Sciatic nerve (tissue), 1 donor: ENCODE results near the gene DISP2. TPM values are rescaled to one million over a fixed set of nuclear protein-coding genes. Genes with fewer than 3 reads are reported as not detected.

Experiments used
- total RNA-seq: library from RNA; stranded (reverse); fragmentation: NEBNext Ultra II Directional; extraction: Animal tissue kit (Norgen Biotek cat#: 25700); gene quantifications from one replicate; pipeline ENCODE4 v1.2.1, GENCODE V29; 2021
- donor health status: DM: no; HTN: no; CAD: no.

Gene DISP2
- total RNA-seq, 1 donor from 2014 or later, result 2.1 TPM

Other genes with a start within 250 kb of the DISP2 start
- gene BMF, start 249.3 kb upstream of the DISP2 start, total RNA-seq, result 15.0 TPM
- gene BUB1B, start 197.2 kb upstream of the DISP2 start, total RNA-seq, result 0.67 TPM
- 0.31 TPM for gene PAK6, start 119.2 kb upstream of the DISP2 start, total RNA-seq
- not detected for gene ANKRD63, start 75.2 kb upstream of the DISP2 start, total RNA-seq
- 43.4 TPM for gene PLCB2, start 50.3 kb upstream of the DISP2 start, total RNA-seq
- 25.5 TPM for gene INAFM2, start 34.5 kb upstream of the DISP2 start, total RNA-seq
- 37.8 TPM for gene CCDC9B, start 17.3 kb upstream of the DISP2 start, total RNA-seq
- not detected for gene PHGR1, start 7.2 kb upstream of the DISP2 start, total RNA-seq
- gene KNSTRN, start 24.5 kb downstream of the DISP2 start, total RNA-seq, result 6.4 TPM
- gene IVD, start 47.6 kb downstream of the DISP2 start, total RNA-seq, result 67.8 TPM
- 17.2 TPM for gene BAHD1, start 82.7 kb downstream of the DISP2 start, total RNA-seq
- 13.5 TPM for gene CHST14, start 112.8 kb downstream of the DISP2 start, total RNA-seq
- gene CCDC32, start 206.8 kb downstream of the DISP2 start, total RNA-seq, result 31.3 TPM
- gene RPUSD2, start 211.1 kb downstream of the DISP2 start, total RNA-seq, result 6.1 TPM
- gene KNL1, start 236.0 kb downstream of the DISP2 start, total RNA-seq, result 0.89 TPM